Thyroid gland (tissue), 4 donors: ENCODE data around the gene ESPN. TPM values are rescaled to one million over a fixed set of nuclear protein-coding genes. Genes with fewer than 3 reads are reported as not detected.

Source experiments
- DNase-seq, 2 donors: peaks; one replicate each; pipeline ENCODE4 v3.0.0-alpha.2; 2019
- H3K27ac ChIP-seq, 3 donors: fragments of 200-600 bp; sonication (generic); 1 replicate in 2 of 3; 2 replicates in 1 of 3; pipeline ENCODE4 v1.5.1; 2016 to 2019; ENCODE audit warnings: mild to moderate bottlenecking in 1 of 3, moderate library complexity in 1 of 3
- H3K27me3 ChIP-seq: fragments of 200-600 bp; sonication (generic); one replicate; pipeline ENCODE4 v1.5.1; 2019
- H3K36me3 ChIP-seq, 2 donors: fragments of 200-600 bp; sonication (generic); one replicate each; pipeline ENCODE4 v1.5.1; 2016 to 2019
- H3K4me1 ChIP-seq, 2 donors: fragments of 200-600 bp; sonication (generic); one replicate each; pipeline ENCODE4 v1.5.1; 2017 to 2019
- H3K4me3 ChIP-seq, 3 donors: fragments of 200-600 bp; sonication (generic); replicated peaks in 1 of 3; 1 replicate in 2 of 3; 2 replicates in 1 of 3; pipeline ENCODE4 v1.5.1; 2016; ENCODE audit warnings: mild to moderate bottlenecking in 1 of 3
- H3K9me3 ChIP-seq: fragments of 200-600 bp; sonication (generic); one replicate; pipeline ENCODE4 v1.5.1; 2017
- CTCF ChIP-seq, 6 experiments: fragments of 200-600 bp in 3 of 6; fragments of 450-650 bp in 3 of 6; sonication (generic) in 3 of 6; IDR thresholded peaks; one replicate each; pipeline ENCODE4 v1.5.1; 2016 to 2019; ENCODE audit warnings: antibody characterized with exemption in 6 of 6, mild to moderate bottlenecking in 2 of 6, inconsistent platforms in 1 of 6, moderate library complexity in 1 of 6
- POLR2A ChIP-seq, 2 donors: fragments of 450-650 bp; IDR thresholded peaks; one replicate each; pipeline ENCODE4 v1.6.1; 2017; ENCODE audit warnings: antibody characterized with exemption in 2 of 2, mild to moderate bottlenecking in 2 of 2, moderate library complexity in 1 of 2
- WGBS, 2 donors: methylation state at CpG; one replicate each; pipeline ENCODE4 v1.1.5; 2017; 5-methylcytosine and 5-hydroxymethylcytosine counted together
- intact Hi-C: fragments of 100-400 bp; cut with DNase I; formaldehyde crosslinking; loops from one replicate; pipeline ENCODE4 v1.15.1; 2023
- total RNA-seq, 4 donors: library from RNA; depleted of rRNA; stranded (reverse); fragments of >200 nt; gene quantifications; one replicate each; pipeline ENCODE4 v1.2.3, GENCODE V29; 2016

The ESPN gene
- total RNA-seq, 4 donors from 2014 or later: 0.67 to 5.2 TPM; not detected in 2

- 0 to 27% methylated on average over 1 to 17 of the region's 101 CpGs for WGBS, 2 donors
- H3K9me3 ChIP-seq: no peaks in the 10 kb centered on the region
- no peak overlapping the region for H3K27ac ChIP-seq
- no peak overlapping the region for H3K4me3 ChIP-seq
- TF ChIP-seq POLR2A (IDR thresholded peaks at IDR 0.05) (no peak), CTCF (IDR thresholded peaks at IDR 0.05) (peak in 1 of 6 experiments; percentile 42)
- no peaks in the 10 kb centered on the region for H3K36me3 ChIP-seq
- peaks cover 0 to 11% of the 10 kb centered on the region in 2 donors for H3K4me1 ChIP-seq
- DNase-seq: peak; percentile 56 to 62
- no peaks in the 10 kb centered on the region for H3K27me3 ChIP-seq
- intact Hi-C loops: no loop called here
These were observed 15.9 kb downstream of the ESPN start for GRCh38 chr1:6440198-6441126.

- no peaks in the 10 kb centered on the region for H3K27me3 ChIP-seq
- 75 to 81% methylated on average over 7 of the region's 7 CpGs for WGBS, 2 donors
These were observed 17.0 kb downstream of the ESPN start for GRCh38 chr1:6441586-6441985.

GRCh38 chr1:6443339-6444115, 19.0 kb downstream of the ESPN start:
- H3K27me3 ChIP-seq: peaks cover 13% of the 10 kb centered on the region
- no peak overlapping the region for H3K4me3 ChIP-seq
- peaks cover 0 to 28% of the 10 kb centered on the region in 2 donors for H3K4me1 ChIP-seq
- intact Hi-C loops: no loop called here
- no peaks in the 10 kb centered on the region for H3K36me3 ChIP-seq
- no peaks in the 10 kb centered on the region for H3K9me3 ChIP-seq
- TF ChIP-seq CTCF (IDR thresholded peaks at IDR 0.05): no peak
- TF ChIP-seq POLR2A (IDR thresholded peaks at IDR 0.05): no peak
- 86 to 100% methylated on average over 3 to 5 of the region's 21 CpGs for WGBS, 2 donors
- H3K27ac ChIP-seq: no peak overlapping the region
- DNase-seq: no peak

More at GRCh38 chr1:6441586-6441985, 17.0 kb downstream of the ESPN start:
- H3K27ac ChIP-seq: no peak overlapping the region
- no peaks in the 10 kb centered on the region for H3K9me3 ChIP-seq
- DNase-seq: no peak
- no peaks in the 10 kb centered on the region for H3K36me3 ChIP-seq
- no peak overlapping the region for H3K4me3 ChIP-seq
- no peak for TF ChIP-seq CTCF (IDR thresholded peaks at IDR 0.05)
- no peak for TF ChIP-seq POLR2A (IDR thresholded peaks at IDR 0.05)
- H3K4me1 ChIP-seq: peaks cover 0 to 11% of the 10 kb centered on the region in 2 donors
- intact Hi-C loops: no loop called here

- H3K27me3 ChIP-seq: peaks cover 13% of the 10 kb centered on the region
- WGBS, 2 donors: 87% methylated on average over 14 to 15 of the region's 15 CpGs
These were observed 19.8 kb downstream of the ESPN start for GRCh38 chr1:6444377-6444776.

More at GRCh38 chr1:6444377-6444776, 19.8 kb downstream of the ESPN start:
- no peak for DNase-seq
- TF ChIP-seq CTCF (IDR thresholded peaks at IDR 0.05) (no peak), POLR2A (IDR thresholded peaks at IDR 0.05) (no peak)
- no peaks in the 10 kb centered on the region for H3K9me3 ChIP-seq
- peaks cover 0 to 28% of the 10 kb centered on the region in 2 donors for H3K4me1 ChIP-seq
- intact Hi-C loops: no loop called here
- H3K4me3 ChIP-seq: no peak overlapping the region
- no peak overlapping the region for H3K27ac ChIP-seq
- H3K36me3 ChIP-seq: no peaks in the 10 kb centered on the region
